OCI-LY3 (cell line): Measurements from ENCODE around the gene HID1.

Experiments used
- CTCF ChIP-seq: fragments of 200-600, 300-600 bp; sonication (generic); IDR thresholded peaks from 2 replicates; pipeline ENCODE4 v1.5.1; 2014; ENCODE audit warnings: antibody characterized with exemption, low read length, low read depth
- EZH2phosphoT487 ChIP-seq: fragments of 200-600 bp; shearing (Covaris generic); IDR thresholded peaks from 2 replicates; pipeline ENCODE4 v1.6.1; 2018; ENCODE audit warnings: antibody characterized with exemption, mixed run types, low read depth

GRCh38 chr17:74978240-74978639 is 5.7 kb upstream of the HID1 start:
- no peak for TF ChIP-seq CTCF
- no peak for TF ChIP-seq EZH2phosphoT487
